GM23338 (cell line): Measurements from ENCODE around the gene DYSF. TPM values are rescaled to one million over a fixed set of nuclear protein-coding genes. Genes with fewer than 3 reads are reported as not detected.

Experiments
- ATAC-seq: fragments of 200-7000 bp; cut with Tn5 transposase; 3 replicates; pipeline ENCODE4 v1.9.1; 2020
- DNase-seq: peaks from one replicate; pipeline ENCODE4 v3.0.0-alpha.2; 2015; ENCODE audit warnings: low spot score
- H2AFZ ChIP-seq: fragments of 200-600 bp; sonication (generic); 2 replicates; pipeline ENCODE4 v1.8.0; 2016; ENCODE audit warnings: antibody characterized with exemption, mild to moderate bottlenecking, moderate library complexity
- H3F3A ChIP-seq: fragments of 200-600 bp; sonication (generic); replicated peaks from 2 replicates; pipeline ENCODE4 v1.8.0; 2017; ENCODE audit warnings: antibody characterized with exemption, mixed run types, low read depth
- H3K27ac ChIP-seq: fragments of 200-600 bp; sonication (generic); 2 replicates; pipeline ENCODE4 v1.6.1; 2016; ENCODE audit warnings: low read depth
- H3K27me3 ChIP-seq: fragments of 200-600 bp; sonication (generic); 2 replicates; pipeline ENCODE4 v1.8.0; 2016; ENCODE audit warnings: mild to moderate bottlenecking, mixed run types, moderate library complexity; ENCODE audit not compliant: insufficient read depth
- H3K36me3 ChIP-seq: fragments of 200-600 bp; sonication (generic); 2 replicates; pipeline ENCODE4 v1.8.0; 2016; ENCODE audit warnings: mild to moderate bottlenecking; ENCODE audit not compliant: insufficient read depth
- H3K4me1 ChIP-seq: fragments of 200-600 bp; sonication (generic); 2 replicates; pipeline ENCODE4 v1.8.0; 2016; ENCODE audit warnings: mild to moderate bottlenecking, moderate library complexity; ENCODE audit not compliant: insufficient read depth
- H3K4me2 ChIP-seq: fragments of 200-600 bp; sonication (generic); 2 replicates; pipeline ENCODE4 v1.7.1; 2017; ENCODE audit warnings: mixed run types
- H3K4me3 ChIP-seq: fragments of 200-600 bp; sonication (generic); 2 replicates; pipeline ENCODE4 v1.6.1; 2016; ENCODE audit warnings: mixed run types
- H3K79me2 ChIP-seq: fragments of 200-600 bp; sonication (generic); replicated peaks from 2 replicates; pipeline ENCODE4 v1.8.0; 2017; ENCODE audit warnings: mild to moderate bottlenecking; ENCODE audit not compliant: insufficient read depth
- H3K9me2 ChIP-seq: fragments of 200-600 bp; sonication (generic); 2 replicates; pipeline ENCODE4 v1.8.0; 2017; ENCODE audit not compliant: insufficient read depth
- H4K20me1 ChIP-seq: fragments of 200-600 bp; sonication (generic); replicated peaks from 2 replicates; pipeline ENCODE4 v1.8.0; 2017; ENCODE audit warnings: mild to moderate bottlenecking; ENCODE audit not compliant: insufficient read depth
- H3K27ac Mint-ChIP-seq: 2 replicates; pipeline ENCODE4 v1.8.0; 2020; ENCODE audit warnings: inconsistent platforms, mild to moderate bottlenecking, moderate library complexity, mixed read lengths
- H3K27me3 Mint-ChIP-seq: 3 replicates; pipeline ENCODE4 v1.8.0; 2022; ENCODE audit warnings: low read depth, mild to moderate bottlenecking, moderate library complexity, mixed read lengths, inconsistent platforms; ENCODE audit not compliant: insufficient read depth, poor library complexity
- H3K36me3 Mint-ChIP-seq: 3 replicates; pipeline ENCODE4 v1.8.0; 2021; ENCODE audit warnings: low read depth, mild to moderate bottlenecking, inconsistent platforms, moderate library complexity, mixed read lengths
- H3K4me1 Mint-ChIP-seq: 3 replicates; pipeline ENCODE4 v1.8.0; 2020; ENCODE audit warnings: mild to moderate bottlenecking, inconsistent platforms, mixed read lengths
- H3K4me3 Mint-ChIP-seq: 3 replicates; pipeline ENCODE4 v1.8.0; 2021; ENCODE audit warnings: moderate library complexity, mild to moderate bottlenecking, inconsistent platforms, mixed read lengths
- H3K9me3 Mint-ChIP-seq: 3 replicates; pipeline ENCODE4 v1.8.0; 2020; ENCODE audit warnings: moderate library complexity, mild to moderate bottlenecking, inconsistent platforms, mixed read lengths
- EZH2 ChIP-seq: fragments of 200-600 bp; sonication (generic); IDR thresholded peaks from one replicate; pipeline ENCODE4 v1.8.0; 2017; ENCODE audit warnings: antibody characterized with exemption, mild to moderate bottlenecking, low read depth; ENCODE audit not compliant: unreplicated experiment
- EZH2phosphoT487 ChIP-seq: fragments of 200-600 bp; sonication (generic); IDR thresholded peaks from one replicate; pipeline ENCODE4 v1.8.1; 2018; ENCODE audit warnings: antibody characterized with exemption; ENCODE audit not compliant: unreplicated experiment
- POLR2AphosphoS5 ChIP-seq: IDR thresholded peaks from 2 replicates; pipeline ENCODE4 v1.6.1; 2016; ENCODE audit warnings: antibody characterized with exemption, low read depth
- STAT1 ChIP-seq: IDR thresholded peaks from one replicate; pipeline ENCODE4 v1.6.1; 2016; ENCODE audit warnings: antibody characterized with exemption; ENCODE audit not compliant: unreplicated experiment
- ZNF462 ChIP-seq: fragments of 250-450 bp; sonication (Bioruptor Pico); IDR thresholded peaks from 2 replicates; pipeline ENCODE4 v1.5.0; 2020; ENCODE audit warnings: mild to moderate bottlenecking, moderate library complexity
- long read RNA-seq: library from polyadenylated mRNA; unstranded; transcript quantifications from one replicate; pipeline ENCODE4 v2.0.0, GENCODE V29; 2020; ENCODE audit not compliant: unreplicated experiment
- polyA plus RNA-seq: library from polyadenylated mRNA; unstranded; fragments of >200 nt; fragmentation: Nextera tagmentation; extraction: Ambion mirVana; gene quantifications from 2 replicates; pipeline ENCODE4 v1.2.1, GENCODE V29; 2016
- total RNA-seq: library from RNA; depleted of rRNA; stranded (reverse); fragments of >200 nt; shearing (Covaris generic); gene quantifications from 2 replicates; pipeline ENCODE4 v1.2.3, GENCODE V29; 2014; rRNA removed

DYSF gene
- total RNA-seq, result 18.0 and 21.3 TPM in 2 replicates
- 6.4 and 7.3 TPM in 2 replicates for polyA plus RNA-seq
- long read RNA-seq, partial matches to known transcripts, result 0 of 1 reads
- long read RNA-seq, other reads (novel, unspliced or antisense), result 1 of 1 reads

GRCh38 chr2:71453404-71454220, at the start of gene DYSF:
Gene DYSF (plus strand): TSS chr2:71453561.
- Mint-ChIP-seq H3K4me1 (peaks cover 66% of the 10 kb centered on the region), H3K27ac (no peak within 1 kb of the TSS), H3K4me3 (peak within 1 kb of the TSS; percentile 69), H3K27me3 (peaks cover 37% of the 10 kb centered on the region), H3K9me3 (no peaks in the 10 kb centered on the region), H3K36me3 (peaks cover 4% of the 10 kb centered on the region; the same call in 1 of the 3 replicates)
- TF ChIP-seq EZH2, result no peak
- TF ChIP-seq POLR2AphosphoS5, result 0 out of 2 replicates have a peak, but pooled peaks have one; percentile 19
- Histone ChIP-seq H2AFZ (peak within 1 kb of the TSS; percentile 43), H3K4me2 (peak within 1 kb of the TSS; percentile 76), H3F3A (peaks cover 15% of the 10 kb centered on the region; the same call in 1 of the 2 replicates), H3K36me3 (no peaks in the 10 kb centered on the region), H3K4me1 (peaks cover 48% of the 10 kb centered on the region), H4K20me1 (no peaks in the 10 kb centered on the region; the same call in 1 of the 2 replicates), H3K27ac (no peak within 1 kb of the TSS), H3K79me2 (0 out of 2 replicates have a peak, but pooled peaks cover 9% of the 10 kb centered on the region), H3K27me3 (peaks cover 34% of the 10 kb centered on the region), H3K4me3 (peak within 1 kb of the TSS; percentile 86), H3K9me2 (no peaks in the 10 kb centered on the region)
- ATAC-seq (peak; percentile 71), DNase-seq (peak; percentile 85)

- Histone ChIP-seq H2AFZ (no peak overlapping the region), H3K4me1 (no peaks in the 10 kb centered on the region), H3K27me3 (no peaks in the 10 kb centered on the region), H3K9me2 (no peaks in the 10 kb centered on the region), H3F3A (no peaks in the 10 kb centered on the region), H3K79me2 (no peaks in the 10 kb centered on the region), H3K4me2 (no peak overlapping the region), H3K27ac (no peak overlapping the region), H4K20me1 (no peaks in the 10 kb centered on the region), H3K4me3 (no peak overlapping the region), H3K36me3 (peaks cover 31% of the 10 kb centered on the region; the same call in 1 of the 2 replicates)
- Mint-ChIP-seq H3K27me3 (no peaks in the 10 kb centered on the region), H3K4me1 (no peaks in the 10 kb centered on the region), H3K27ac (no peak overlapping the region), H3K36me3 (peaks cover 63% of the 10 kb centered on the region), H3K4me3 (no peak overlapping the region), H3K9me3 (peaks cover 5% of the 10 kb centered on the region)
- TF ChIP-seq ZNF462 (CRISPR knock-in tag), result no peak
- TF ChIP-seq STAT1, result no peak
- TF ChIP-seq EZH2phosphoT487, result no peak
- DNase-seq, result no peak
- ATAC-seq, result no peak
Measured at GRCh38 chr2:71409611-71410010, 43.8 kb upstream of the DYSF start.
